ENCODE data around the gene CFAP100. TPM values are rescaled to one million over a fixed set of nuclear protein-coding genes. Genes with fewer than 3 reads are reported as not detected.

CFAP100 gene
- total RNA-seq, 1 experiment from 2014 or later, result not detected

DNA sequence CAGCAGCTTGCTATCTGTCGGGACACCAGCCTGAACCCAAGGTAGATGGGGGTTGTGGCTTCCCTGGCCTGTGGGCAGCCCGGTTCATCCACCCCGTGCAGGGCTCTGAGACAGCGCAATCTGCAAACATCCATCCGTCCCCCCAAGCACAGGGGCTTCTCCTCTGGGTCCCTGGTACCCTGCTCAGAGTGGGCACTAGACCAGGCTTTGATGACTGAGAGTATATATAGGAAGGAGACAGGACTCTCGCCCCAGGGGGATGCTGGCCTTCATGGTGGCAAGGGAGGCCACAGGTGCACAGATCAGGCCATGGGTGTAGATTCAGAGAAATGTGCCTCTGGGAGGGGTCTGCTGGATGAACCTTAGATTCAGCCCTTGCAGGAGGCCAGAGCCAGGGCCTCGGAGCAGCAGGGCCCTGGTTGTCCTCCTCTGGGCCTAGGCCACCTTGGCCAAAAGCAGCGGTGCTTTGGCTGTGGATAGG, 40.3 kb downstream of the CFAP100 start:
- Histone ChIP-seq H3K9ac (ENCODE audit: low read length) (no peak overlapping the region), H3K27ac (ENCODE audit: low read length) (no peak overlapping the region), H4K20me1 (ENCODE audit: low read length) (no peaks in the 10 kb centered on the region), H3K4me1 (ENCODE audit: insufficient read depth, low read length) (no peaks in the 10 kb centered on the region), H3K27me3 (ENCODE audit: low read length) (no peaks in the 10 kb centered on the region), H3K79me2 (ENCODE audit: low read length) (no peaks in the 10 kb centered on the region), H3K4me2 (ENCODE audit: low read length) (no peak overlapping the region), H3K4me3 (ENCODE audit: low read length) (no peak overlapping the region), H3K36me3 (ENCODE audit: low read depth, low read length) (no peaks in the 10 kb centered on the region), H2AFZ (ENCODE audit: low read length) (no peak overlapping the region), H3K9me2 (replicated peaks; ENCODE audit: low read length) (no peaks in the 10 kb centered on the region), H3K9me3 (ENCODE audit: low read length) (no peaks in the 10 kb centered on the region), H3F3A (ENCODE audit: low read length, unreplicated experiment) (no peaks in the 10 kb centered on the region)
- ATAC-seq (no peak), DNase-seq (no peak)
- CTCF ChIA-PET, result no interaction called here
- POLR2A ChIA-PET (ENCODE audit: unreplicated experiment), result no interaction called here
- BruUV-seq (replicated peaks), result no TSS peak
- intact Hi-C loops (cut with micrococcal nuclease), result no loop called here
- TF ChIP-seq, protein P1, sequence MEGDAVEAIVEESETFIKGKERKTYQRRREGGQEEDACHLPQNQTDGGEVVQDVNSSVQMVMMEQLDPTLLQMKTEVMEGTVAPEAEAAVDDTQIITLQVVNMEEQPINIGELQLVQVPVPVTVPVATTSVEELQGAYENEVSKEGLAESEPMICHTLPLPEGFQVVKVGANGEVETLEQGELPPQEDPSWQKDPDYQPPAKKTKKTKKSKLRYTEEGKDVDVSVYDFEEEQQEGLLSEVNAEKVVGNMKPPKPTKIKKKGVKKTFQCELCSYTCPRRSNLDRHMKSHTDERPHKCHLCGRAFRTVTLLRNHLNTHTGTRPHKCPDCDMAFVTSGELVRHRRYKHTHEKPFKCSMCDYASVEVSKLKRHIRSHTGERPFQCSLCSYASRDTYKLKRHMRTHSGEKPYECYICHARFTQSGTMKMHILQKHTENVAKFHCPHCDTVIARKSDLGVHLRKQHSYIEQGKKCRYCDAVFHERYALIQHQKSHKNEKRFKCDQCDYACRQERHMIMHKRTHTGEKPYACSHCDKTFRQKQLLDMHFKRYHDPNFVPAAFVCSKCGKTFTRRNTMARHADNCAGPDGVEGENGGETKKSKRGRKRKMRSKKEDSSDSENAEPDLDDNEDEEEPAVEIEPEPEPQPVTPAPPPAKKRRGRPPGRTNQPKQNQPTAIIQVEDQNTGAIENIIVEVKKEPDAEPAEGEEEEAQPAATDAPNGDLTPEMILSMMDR (conservative IDR thresholded peaks at IDR 0.05; ENCODE audit: low read depth, low read length), result no peak
- TF ChIP-seq EZH2 (IDR thresholded peaks at IDR 0.05; ENCODE audit: low read length, unreplicated experiment), result no peak
- TF ChIP-seq EZH2phosphoT487 (IDR thresholded peaks at IDR 0.05; ENCODE audit: borderline replicate concordance, low read length), result no peak

DNA sequence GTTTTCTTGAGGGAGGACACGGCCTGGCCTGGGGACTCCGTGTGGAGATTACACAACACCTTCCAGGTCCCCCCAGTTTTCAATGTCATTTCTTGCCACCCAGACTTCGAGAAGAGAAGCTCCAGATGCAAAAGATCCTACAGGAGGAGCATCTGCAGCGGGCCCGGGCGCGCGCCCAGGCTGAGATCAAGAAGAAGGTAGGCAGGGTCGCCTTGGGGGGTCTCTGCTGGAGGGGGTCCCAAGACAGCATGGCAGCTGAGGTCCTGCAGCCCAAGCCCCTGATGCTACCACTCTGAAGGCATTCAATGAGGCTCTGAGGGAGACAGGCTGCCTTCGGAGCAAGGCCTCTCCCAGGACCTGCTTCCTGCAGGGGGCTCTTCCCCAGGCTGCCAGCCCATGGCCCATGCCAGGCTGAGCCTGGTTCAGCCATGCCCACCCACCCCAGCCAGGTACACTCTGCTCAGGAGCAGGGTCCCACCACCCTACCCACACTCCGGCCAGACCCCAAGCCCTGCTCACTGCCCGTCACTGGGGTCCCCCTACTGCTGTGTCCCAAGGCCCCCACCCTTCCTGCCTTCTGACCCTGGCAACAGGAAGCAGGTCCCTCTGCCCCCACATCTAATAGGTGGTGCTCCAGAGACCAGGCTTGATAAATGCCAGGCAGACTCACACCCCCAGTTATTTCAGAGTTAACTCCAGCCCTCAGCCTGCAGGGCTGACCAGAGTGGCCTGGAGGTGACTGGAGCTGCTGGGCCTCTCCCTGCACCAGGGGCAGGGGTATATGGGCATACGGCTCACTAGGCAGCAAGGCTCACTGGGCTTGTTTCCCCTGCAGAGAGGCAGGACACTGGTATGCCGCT, 41.0 kb downstream of the CFAP100 start:
- Histone ChIP-seq H3K36me3 (ENCODE audit: low read depth, low read length) (no peaks in the 10 kb centered on the region), H4K20me1 (ENCODE audit: low read length) (no peaks in the 10 kb centered on the region), H3K4me2 (ENCODE audit: low read length) (no peak overlapping the region), H3K4me3 (ENCODE audit: low read length) (no peak overlapping the region), H3K27ac (ENCODE audit: low read length) (no peak overlapping the region), H3K4me1 (ENCODE audit: insufficient read depth, low read length) (no peaks in the 10 kb centered on the region), H3K27me3 (ENCODE audit: low read length) (no peaks in the 10 kb centered on the region), H2AFZ (ENCODE audit: low read length) (no peak overlapping the region), H3K79me2 (ENCODE audit: low read length) (no peaks in the 10 kb centered on the region), H3F3A (ENCODE audit: low read length, unreplicated experiment) (no peaks in the 10 kb centered on the region), H3K9ac (ENCODE audit: low read length) (no peak overlapping the region), H3K9me2 (replicated peaks; ENCODE audit: low read length) (no peaks in the 10 kb centered on the region), H3K9me3 (ENCODE audit: low read length) (no peaks in the 10 kb centered on the region)
- no peak for TF ChIP-seq EZH2phosphoT487 (IDR thresholded peaks at IDR 0.05; ENCODE audit: borderline replicate concordance, low read length)
- ChIA-PET POLR2A (ENCODE audit: unreplicated experiment) (no interaction called here), CTCF (no interaction called here)
- intact Hi-C loops (cut with micrococcal nuclease), result no loop called here
- no TSS peak for BruUV-seq (replicated peaks)
- no peak for ATAC-seq
- DNase-seq, result no peak

DNA sequence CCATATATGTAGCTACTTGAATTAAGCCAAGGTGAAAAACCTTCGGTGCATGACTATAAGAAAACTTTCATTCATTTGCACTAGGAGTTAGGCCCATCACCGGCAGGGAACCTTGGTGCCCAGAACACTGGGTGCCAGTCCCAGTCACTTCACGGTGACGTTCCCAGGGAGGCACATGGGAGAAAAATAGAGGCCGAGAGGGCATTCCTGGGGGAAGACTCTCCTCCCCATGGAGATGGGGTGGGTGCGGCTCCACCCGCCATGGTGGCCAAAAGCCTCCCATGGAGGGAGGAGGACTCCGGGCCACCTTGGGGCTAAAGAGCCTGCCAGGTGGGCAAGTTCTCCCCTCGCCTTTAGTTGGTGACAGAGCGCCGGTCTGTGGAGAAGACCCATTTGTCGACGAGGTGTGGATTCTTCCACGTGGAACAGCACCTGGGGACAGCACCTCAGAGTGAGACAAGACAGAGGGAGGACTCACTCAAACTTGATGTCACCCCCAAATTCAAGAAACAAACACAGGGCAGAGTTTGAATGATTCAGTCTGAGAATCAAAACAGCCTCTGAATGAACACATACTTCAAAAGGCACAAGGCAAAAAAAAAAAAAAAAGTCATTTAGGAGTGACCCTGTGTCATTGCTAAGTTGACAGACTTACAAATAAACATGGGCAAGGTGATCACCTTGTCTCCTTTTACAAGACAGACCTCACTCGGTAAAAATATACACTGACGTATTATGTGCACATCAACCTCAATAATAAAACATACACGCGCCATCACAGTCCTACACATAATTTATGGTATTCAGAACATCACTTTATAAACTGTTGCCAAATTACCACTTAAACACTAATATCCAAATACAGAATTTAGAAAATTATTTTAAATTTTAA, 42.4 kb downstream of the CFAP100 start:
- DNase-seq (no peak), ATAC-seq (no peak)
- CTCF ChIA-PET, result no interaction called here
- no peaks in the 10 kb centered on the region for H3K4me1 ChIP-seq (ENCODE audit: insufficient read depth, low read length)
- no peak overlapping the region for H3K27ac ChIP-seq (ENCODE audit: low read length)
- H3K9ac ChIP-seq (ENCODE audit: low read length), result no peak overlapping the region
- intact Hi-C loops (cut with micrococcal nuclease), result no loop called here
- H3K9me2 ChIP-seq (replicated peaks; ENCODE audit: low read length), result no peaks in the 10 kb centered on the region
- H3K36me3 ChIP-seq (ENCODE audit: low read depth, low read length), result no peaks in the 10 kb centered on the region
- POLR2A ChIA-PET (ENCODE audit: unreplicated experiment), result no interaction called here
- H3K9me3 ChIP-seq (ENCODE audit: low read length), result no peaks in the 10 kb centered on the region
- no peaks in the 10 kb centered on the region for H3K79me2 ChIP-seq (ENCODE audit: low read length)
- H2AFZ ChIP-seq (ENCODE audit: low read length), result no peak overlapping the region
- no peak overlapping the region for H3K4me2 ChIP-seq (ENCODE audit: low read length)
- TF ChIP-seq, protein P1 (conservative IDR thresholded peaks at IDR 0.05; ENCODE audit: low read depth, low read length), result no peak
- TF ChIP-seq EZH2 (IDR thresholded peaks at IDR 0.05; ENCODE audit: low read length, unreplicated experiment), result no peak
- H3K4me3 ChIP-seq (ENCODE audit: low read length), result no peak overlapping the region
- no peaks in the 10 kb centered on the region for H3F3A ChIP-seq (ENCODE audit: low read length, unreplicated experiment)
- no TSS peak for BruUV-seq (replicated peaks)
- no peaks in the 10 kb centered on the region for H3K27me3 ChIP-seq (ENCODE audit: low read length)
- no peaks in the 10 kb centered on the region for H4K20me1 ChIP-seq (ENCODE audit: low read length)

Measured in PC-3 (cell line).